Measurements from ENCODE around the gene HTR6.

HTR6 gene

DNA sequence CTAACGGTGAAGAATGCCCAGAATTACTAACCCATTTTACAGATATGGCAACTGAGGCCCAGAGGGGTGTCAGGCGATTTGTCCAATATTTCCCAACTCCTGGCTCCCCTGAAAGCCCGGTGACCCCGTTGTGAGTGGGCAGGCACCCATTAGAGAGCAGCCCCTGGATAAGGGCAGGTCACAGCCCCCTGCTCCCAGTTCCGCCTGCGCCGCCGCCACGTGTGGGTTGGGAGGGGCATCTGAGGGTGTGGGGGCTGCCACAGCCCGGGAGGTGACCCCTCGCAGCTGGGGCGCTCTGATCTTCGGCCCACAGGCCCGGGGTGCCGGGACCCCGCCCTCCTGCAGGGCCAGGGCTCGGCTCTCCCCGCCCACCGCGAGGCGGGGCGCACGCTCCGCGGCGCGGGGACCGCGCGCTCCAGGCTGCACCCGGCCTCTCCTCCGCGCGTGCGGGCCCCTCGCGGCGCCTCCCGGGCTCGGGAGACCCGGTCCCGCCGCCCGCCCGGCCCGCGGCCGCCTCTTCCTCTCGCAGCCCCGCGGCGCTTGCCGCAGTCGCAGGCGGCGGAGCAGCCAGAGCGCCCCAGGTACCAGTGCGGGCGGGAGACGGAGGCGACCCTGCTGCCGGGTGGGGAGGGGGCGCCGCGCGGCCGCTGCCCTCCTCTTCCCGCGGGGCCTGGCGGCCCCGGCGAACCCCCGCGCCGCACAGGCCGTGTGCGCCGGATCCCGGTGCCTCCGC lies at the start of gene HTR6:
Gene HTR6, plus strand, starts transcription at position 423 of the 733 bp plus-strand sequence. CDS start 879 bp downstream, outside the sequence.
- TF ChIP-seq, protein P1, sequence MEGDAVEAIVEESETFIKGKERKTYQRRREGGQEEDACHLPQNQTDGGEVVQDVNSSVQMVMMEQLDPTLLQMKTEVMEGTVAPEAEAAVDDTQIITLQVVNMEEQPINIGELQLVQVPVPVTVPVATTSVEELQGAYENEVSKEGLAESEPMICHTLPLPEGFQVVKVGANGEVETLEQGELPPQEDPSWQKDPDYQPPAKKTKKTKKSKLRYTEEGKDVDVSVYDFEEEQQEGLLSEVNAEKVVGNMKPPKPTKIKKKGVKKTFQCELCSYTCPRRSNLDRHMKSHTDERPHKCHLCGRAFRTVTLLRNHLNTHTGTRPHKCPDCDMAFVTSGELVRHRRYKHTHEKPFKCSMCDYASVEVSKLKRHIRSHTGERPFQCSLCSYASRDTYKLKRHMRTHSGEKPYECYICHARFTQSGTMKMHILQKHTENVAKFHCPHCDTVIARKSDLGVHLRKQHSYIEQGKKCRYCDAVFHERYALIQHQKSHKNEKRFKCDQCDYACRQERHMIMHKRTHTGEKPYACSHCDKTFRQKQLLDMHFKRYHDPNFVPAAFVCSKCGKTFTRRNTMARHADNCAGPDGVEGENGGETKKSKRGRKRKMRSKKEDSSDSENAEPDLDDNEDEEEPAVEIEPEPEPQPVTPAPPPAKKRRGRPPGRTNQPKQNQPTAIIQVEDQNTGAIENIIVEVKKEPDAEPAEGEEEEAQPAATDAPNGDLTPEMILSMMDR (IDR thresholded peaks at IDR 0.05; ENCODE audit: control insufficient read depth, insufficient read depth, low read depth, low read length, missing control alignments) = no peak
- no peak for DNase-seq (ENCODE audit: low read depth)
- peak within 1 kb of the TSS; percentile 18 for H3K4me3 ChIP-seq (ENCODE audit: control insufficient read depth, low read depth, low read length)

DNA sequence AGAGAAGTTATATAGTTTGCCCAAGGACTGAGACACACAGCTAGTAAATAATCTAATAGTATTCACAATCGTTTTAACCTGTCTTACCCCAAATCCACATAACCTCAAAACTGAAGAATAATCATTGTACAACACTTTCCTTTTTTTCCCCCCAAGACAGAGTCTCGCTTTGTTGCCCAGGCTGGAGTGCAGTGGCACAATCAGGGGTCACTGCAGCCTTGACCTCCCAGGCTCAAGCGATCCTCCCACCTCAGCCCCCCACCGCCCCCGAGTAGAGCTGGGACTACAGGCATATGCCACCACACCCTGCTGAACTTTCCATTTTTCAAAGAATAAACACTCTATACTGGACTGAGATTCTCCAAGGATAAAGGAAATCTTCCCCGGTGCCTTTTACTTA lies 49.2 kb upstream of the HTR6 start:
- TF ChIP-seq, protein P1 (IDR thresholded peaks at IDR 0.05; ENCODE audit: control insufficient read depth, insufficient read depth, low read depth, low read length, missing control alignments) = no peak
- H3K4me3 ChIP-seq (ENCODE audit: control insufficient read depth, low read depth, low read length) = no peak overlapping the region
- DNase-seq (ENCODE audit: low read depth) = no peak

DNA sequence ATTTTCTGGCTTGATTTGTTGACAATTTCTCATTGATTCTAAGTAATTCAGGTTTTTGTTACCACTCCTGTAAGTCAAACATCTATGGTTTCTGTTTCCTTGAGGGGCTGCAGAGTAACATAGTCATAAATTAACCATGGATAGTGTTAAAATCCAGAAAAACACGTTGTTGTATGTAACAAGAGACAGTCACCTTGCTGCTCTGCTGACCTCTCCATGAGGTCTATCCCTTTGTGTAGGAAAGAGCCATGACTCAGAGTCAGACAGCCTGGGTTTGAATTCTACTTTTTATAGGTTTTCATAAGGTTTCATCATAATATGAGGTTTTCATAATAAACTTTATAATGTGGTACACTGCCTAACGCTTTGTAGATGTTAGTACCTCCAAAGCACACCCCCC lies 48.2 kb upstream of the HTR6 start:
- no peak overlapping the region for H3K4me3 ChIP-seq (ENCODE audit: control insufficient read depth, low read depth, low read length)
- DNase-seq (ENCODE audit: low read depth) = peak; percentile 56
- TF ChIP-seq, protein P1 (IDR thresholded peaks at IDR 0.05; ENCODE audit: control insufficient read depth, insufficient read depth, low read depth, low read length, missing control alignments) = no peak

DNA sequence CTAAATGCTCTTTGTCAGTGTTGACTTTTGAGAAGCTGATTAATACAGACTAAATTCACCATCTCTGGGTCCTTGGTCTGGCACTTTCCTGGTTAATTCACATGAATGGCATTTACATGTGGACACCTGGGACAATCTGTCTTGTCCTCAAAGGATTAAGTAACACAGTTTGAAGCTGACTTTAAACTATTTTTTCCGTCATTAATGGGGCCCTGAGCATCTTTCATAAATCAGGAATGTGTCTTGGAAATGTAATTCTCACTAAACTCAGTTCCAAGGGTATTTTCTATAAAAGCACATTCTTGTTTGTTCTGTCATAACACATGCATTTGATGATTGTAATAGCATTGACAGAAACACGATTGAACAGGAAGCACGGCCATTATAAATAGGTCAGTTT lies 47.3 kb upstream of the HTR6 start:
- TF ChIP-seq, protein P1 (IDR thresholded peaks at IDR 0.05; ENCODE audit: control insufficient read depth, insufficient read depth, low read depth, low read length, missing control alignments) = no peak
- DNase-seq (ENCODE audit: low read depth) = no peak

DNA sequence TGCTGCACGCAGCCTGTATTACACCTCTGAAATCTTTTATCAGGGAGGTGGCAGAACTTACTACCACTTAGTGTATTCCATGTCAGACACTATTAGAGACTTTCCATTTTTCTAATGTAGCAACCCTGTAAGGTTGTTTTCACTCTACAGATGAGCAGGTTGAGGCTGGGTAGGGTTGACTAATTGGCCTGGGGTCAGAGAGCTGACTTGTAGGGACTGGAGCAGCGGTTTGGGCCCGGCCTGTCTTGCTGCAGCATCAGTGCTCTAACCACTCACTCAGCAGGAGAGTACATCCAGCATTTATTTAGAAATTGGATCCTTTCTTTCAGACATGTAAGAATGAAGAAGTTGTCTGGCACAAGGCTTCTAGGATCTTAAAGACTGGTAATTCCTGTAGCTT lies 46.2 kb upstream of the HTR6 start:
- no peak overlapping the region for H3K4me3 ChIP-seq (ENCODE audit: control insufficient read depth, low read depth, low read length)
- TF ChIP-seq, protein P1 (IDR thresholded peaks at IDR 0.05; ENCODE audit: control insufficient read depth, insufficient read depth, low read depth, low read length, missing control alignments) = no peak
- no peak for DNase-seq (ENCODE audit: low read depth)

More for the DNA sequence above, 47.3 kb upstream of the HTR6 start:
- no peak overlapping the region for H3K4me3 ChIP-seq (ENCODE audit: control insufficient read depth, low read depth, low read length)

DNA sequence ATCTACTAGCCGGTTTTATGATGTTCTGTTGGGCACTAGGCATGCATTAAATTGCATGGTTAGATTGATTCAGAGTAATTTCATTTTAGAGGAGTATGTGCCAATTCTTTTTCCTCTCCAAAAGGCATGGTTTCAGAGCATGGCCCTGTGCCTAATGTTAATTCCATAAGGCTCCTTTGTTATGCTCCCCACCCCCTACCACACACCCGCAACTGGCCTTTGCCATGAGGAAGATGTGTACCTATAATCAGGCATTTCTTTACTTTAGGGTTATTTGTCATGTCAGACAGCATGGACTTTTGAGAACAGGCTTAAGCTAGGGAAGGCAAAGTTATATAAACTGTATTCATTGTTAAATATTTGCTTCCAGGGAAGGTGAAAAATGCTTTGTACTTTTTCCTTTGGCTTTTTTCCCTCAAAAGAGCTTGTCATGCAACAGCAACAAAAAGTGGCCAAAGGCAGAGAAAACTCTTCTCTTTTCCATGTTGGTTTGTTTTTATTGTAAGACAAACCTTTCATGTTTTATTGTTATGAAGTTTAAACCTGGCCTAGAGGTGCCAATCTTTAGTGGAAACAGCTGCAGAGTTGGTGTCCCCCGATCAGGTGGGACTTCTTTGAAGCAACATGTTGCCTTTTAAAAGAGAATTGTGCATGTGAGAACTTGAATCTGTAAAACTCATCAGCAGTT lies 44.8 kb upstream of the HTR6 start:
- DNase-seq (ENCODE audit: low read depth) = no peak
- H3K4me3 ChIP-seq (ENCODE audit: control insufficient read depth, low read depth, low read length) = no peak overlapping the region
- TF ChIP-seq, protein P1 (IDR thresholded peaks at IDR 0.05; ENCODE audit: control insufficient read depth, insufficient read depth, low read depth, low read length, missing control alignments) = no peak

All from AG09309 (cell line).